ENCODE results near the gene SKI. TPM values are rescaled to one million over a fixed set of nuclear protein-coding genes. Genes with fewer than 3 reads are reported as not detected.

SKI gene
- polyA plus RNA-seq, 1 donor from 2014 or later: 0.78 TPM

GRCh38 chr1:2356911-2357845 is 129.1 kb downstream of the SKI start:
- Mint-ChIP-seq H3K9me3 (peaks cover 0 to under 1% (median 0%) of the 10 kb centered on the region in 3 donors), H3K27ac (no peak overlapping the region), H3K27me3 (no peaks in the 10 kb centered on the region), H3K36me3 (no peaks in the 10 kb centered on the region), H3K4me3 (no peak overlapping the region), H3K4me1 (peaks cover 0 to 2% (median 0%) of the 10 kb centered on the region in 3 donors)

GRCh38 chr1:2358072-2358471 is 130.0 kb downstream of the SKI start:
- peaks cover 0 to 4% (median 0%) of the 10 kb centered on the region in 3 donors for H3K9me3 Mint-ChIP-seq
- H3K4me3 Mint-ChIP-seq: no peak overlapping the region
- H3K27me3 Mint-ChIP-seq: no peaks in the 10 kb centered on the region
- H3K4me1 Mint-ChIP-seq: peaks cover 0 to 2% (median 0%) of the 10 kb centered on the region in 3 donors
- no peak overlapping the region for H3K27ac Mint-ChIP-seq
- H3K36me3 Mint-ChIP-seq: peaks cover under 1% of the 10 kb centered on the region

- no peaks in the 10 kb centered on the region for H3K4me1 Mint-ChIP-seq
- H3K36me3 Mint-ChIP-seq: peaks cover 3% of the 10 kb centered on the region
- no peaks in the 10 kb centered on the region for H3K27me3 Mint-ChIP-seq
- H3K4me3 Mint-ChIP-seq: no peak overlapping the region
- peaks cover 3 to 4% (median 3%) of the 10 kb centered on the region in 3 donors for H3K9me3 Mint-ChIP-seq
- H3K27ac Mint-ChIP-seq: no peak overlapping the region
Measured at GRCh38 chr1:2358651-2359640, 130.8 kb downstream of the SKI start.

Other genes starting within 250 kb of the SKI start
- gene CFAP74, start 224.5 kb upstream of the SKI start, polyA plus RNA-seq: not detected
- not detected for gene GABRD, start 209.0 kb upstream of the SKI start, polyA plus RNA-seq
- 12.0 TPM for gene PRKCZ, start 177.9 kb upstream of the SKI start, polyA plus RNA-seq
- gene FAAP20, start 33.5 kb upstream of the SKI start, polyA plus RNA-seq: 78.2 TPM
- gene MORN1, start 163.2 kb downstream of the SKI start, polyA plus RNA-seq: 6.7 TPM
- gene RER1, start 163.5 kb downstream of the SKI start, polyA plus RNA-seq: 141 TPM
- gene PEX10, start 184.2 kb downstream of the SKI start, polyA plus RNA-seq: 14.8 TPM
- gene PLCH2, start 248.0 kb downstream of the SKI start, polyA plus RNA-seq: 0.66 TPM

All from IgD-negative memory B cell (primary cell).